ENCODE measurements around the gene ZSWIM5.

Gene ZSWIM5

DNA sequence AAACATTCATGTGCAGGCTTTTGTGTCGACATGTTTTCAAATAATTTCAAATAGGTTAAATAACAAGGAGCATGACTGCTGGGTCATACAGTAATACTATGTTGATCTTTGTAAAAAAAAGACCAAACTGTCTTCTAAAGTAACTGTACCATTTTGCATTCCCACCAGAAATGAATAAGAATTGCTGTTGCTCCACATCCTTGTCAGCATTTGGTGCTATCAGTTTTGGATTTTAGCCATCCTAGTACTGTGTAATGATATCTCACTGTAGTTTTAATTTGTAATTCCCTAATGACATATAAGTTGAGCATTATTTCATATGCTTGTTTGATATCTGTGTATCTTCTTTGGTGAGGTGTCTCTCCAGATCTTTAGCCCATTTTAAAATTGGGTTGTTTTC lies 182.7 kb downstream of the ZSWIM5 start:
- no peak for DNase-seq (ENCODE audit: low spot score)

DNA sequence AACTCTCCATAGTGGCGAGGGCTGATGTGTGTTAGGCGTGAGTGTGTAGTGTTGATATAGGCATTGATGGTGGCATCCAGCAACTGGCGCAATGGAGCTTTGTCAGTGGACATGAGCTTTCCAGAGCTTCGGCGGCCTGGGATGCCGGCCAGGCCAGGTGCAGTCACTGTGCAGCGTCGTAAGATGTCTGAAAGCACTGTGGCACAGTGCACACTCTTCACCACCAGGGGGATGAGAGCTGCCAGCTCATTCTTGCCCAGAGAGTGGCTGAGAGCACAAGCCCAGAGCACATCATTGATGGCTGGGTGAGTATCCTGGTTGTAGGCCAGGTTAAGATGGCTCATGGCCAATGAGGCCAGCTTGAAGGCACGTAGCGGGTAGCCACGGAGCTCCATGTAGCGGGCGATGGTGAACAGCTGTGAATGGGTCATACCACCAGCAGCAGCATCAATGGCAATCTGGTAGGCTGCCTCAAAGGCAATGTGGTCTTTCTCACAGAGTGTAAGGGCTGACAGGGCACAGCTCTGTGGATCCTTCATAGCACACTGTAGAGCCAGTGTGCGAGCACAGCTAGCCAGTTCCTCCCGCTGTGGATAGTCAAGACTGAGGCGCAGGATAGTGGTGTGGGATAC lies 187.7 kb downstream of the ZSWIM5 start:
- DNase-seq (ENCODE audit: low spot score) = peak; percentile 77

DNA sequence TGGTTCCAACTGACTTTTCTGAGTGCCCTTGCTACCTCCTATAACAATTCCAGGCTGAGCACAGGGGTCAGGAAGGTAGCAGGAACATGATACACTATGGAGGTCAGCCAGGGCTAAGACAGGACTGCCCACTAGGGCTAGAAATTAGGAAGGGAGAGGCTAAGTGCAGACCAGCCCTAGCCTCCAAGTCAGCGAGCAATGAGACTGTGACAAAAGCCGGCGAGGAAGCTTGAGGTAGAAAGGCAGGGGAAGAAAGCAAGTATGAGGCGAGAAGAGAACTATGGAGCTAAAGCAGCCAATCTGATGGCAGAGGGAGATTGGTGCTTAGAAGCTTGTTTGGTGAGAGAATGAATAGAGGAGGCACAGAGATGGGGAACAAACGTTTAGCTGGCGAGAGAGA lies 189.6 kb downstream of the ZSWIM5 start:
- peak; percentile 24 for DNase-seq (ENCODE audit: low spot score)

DNA sequence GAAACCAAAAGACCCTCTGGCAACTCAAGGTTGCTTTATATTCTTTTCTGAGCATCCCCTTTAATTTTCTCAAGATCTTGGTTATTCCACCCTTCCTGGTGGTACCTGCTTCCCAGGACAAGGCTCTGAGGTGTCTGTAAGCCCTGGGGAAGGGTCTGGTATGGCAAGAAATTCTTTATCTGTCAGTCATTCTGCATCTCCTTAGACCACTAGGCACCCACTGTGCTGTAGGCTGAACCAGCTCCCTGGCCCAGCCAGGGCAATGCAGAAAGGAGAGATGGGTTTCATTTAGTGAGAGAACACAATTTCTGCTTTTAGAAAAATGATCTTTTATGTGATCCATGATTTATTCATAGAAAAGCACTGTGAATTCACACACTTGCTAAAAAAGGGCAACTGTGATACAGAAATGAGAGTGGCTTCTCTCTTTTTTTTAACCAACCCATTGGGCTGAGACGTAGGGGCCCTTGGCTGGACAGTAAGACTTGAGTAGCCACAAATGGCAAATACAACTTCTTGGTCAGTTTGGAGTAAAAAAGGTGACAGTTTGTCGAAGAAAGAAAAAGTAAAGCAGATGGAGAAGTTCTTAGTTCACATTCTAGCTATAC lies 190.2 kb downstream of the ZSWIM5 start:
- peak; percentile 23 for DNase-seq (ENCODE audit: low spot score)

DNA sequence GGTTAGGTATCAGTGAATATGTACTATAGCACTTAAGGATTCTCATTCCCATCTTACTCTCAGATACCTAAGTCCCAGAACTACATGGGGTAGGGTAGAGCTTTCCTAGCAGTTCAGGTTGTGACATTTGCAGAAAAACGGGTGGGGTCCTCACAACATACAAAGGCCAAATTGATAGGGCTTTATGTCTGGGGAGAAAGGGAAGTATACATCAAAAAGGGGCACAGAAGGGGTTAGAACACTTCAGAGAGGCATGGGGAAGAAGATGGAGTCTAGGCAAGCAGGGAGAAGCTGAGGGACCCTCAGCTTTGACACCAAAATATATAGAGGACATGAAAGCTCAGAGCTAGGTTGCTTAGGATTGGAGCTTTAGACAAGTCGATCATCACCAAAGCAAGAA lies 190.7 kb downstream of the ZSWIM5 start:
- DNase-seq (ENCODE audit: low spot score) = peak; percentile 24

DNA sequence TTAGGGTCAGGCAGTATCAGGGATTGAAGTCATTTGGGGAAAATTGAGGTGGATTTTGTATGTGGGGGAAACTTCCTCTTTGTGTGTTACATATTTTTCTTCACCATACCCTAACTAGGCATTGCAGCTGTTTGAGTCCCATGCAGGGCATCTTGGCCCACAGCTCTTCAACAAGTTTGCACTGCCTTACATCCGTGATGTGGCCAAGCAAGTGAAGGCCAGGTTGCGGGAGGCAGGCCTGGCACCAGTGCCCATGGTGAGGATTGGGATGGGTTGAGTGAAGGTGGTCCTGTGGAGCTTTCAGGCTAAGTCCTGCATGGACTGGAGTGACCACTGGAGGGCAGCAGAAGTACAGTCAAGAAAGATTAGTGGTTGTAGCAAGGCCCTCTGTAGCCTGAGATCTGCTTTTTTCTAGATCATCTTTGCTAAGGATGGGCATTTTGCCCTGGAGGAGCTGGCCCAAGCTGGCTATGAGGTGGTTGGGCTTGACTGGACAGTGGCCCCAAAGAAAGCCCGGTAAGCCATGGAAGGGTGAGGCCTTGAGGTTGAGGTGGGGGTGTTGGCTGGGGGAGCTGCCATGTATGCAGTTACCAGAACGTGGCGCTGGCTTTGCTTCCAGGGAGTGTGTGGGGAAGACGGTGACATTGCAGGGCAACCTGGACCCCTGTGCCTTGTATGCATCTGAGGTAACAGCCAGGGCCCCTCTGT lies 191.9 kb downstream of the ZSWIM5 start:
- DNase-seq (ENCODE audit: low spot score) = peak; percentile 85

DNA sequence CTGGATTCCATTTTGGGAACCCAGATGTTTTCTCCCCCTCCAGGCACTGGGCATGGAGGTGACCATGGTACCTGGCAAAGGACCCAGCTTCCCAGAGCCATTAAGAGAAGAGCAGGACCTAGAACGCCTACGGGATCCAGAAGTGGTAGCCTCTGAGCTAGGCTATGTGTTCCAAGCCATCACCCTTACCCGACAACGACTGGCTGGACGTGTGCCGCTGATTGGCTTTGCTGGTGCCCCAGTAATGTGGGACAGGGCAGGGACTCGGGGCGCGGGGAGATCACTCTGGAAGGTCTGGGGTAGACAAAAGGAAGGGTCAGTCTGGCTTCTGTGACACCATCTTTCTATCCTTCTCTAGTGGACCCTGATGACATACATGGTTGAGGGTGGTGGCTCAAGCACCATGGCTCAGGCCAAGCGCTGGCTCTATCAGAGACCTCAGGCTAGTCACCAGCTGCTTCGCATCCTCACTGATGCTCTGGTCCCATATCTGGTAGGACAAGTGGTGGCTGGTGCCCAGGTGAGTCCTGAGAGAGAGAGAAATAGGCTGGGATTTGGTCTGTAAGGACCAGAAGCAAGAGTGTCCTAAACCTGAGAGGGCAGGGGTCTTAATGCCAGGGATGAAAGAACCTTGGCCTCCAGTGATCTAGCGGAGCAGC lies 192.7 kb downstream of the ZSWIM5 start:
- peak; percentile 45 for DNase-seq (ENCODE audit: low spot score)

DNA sequence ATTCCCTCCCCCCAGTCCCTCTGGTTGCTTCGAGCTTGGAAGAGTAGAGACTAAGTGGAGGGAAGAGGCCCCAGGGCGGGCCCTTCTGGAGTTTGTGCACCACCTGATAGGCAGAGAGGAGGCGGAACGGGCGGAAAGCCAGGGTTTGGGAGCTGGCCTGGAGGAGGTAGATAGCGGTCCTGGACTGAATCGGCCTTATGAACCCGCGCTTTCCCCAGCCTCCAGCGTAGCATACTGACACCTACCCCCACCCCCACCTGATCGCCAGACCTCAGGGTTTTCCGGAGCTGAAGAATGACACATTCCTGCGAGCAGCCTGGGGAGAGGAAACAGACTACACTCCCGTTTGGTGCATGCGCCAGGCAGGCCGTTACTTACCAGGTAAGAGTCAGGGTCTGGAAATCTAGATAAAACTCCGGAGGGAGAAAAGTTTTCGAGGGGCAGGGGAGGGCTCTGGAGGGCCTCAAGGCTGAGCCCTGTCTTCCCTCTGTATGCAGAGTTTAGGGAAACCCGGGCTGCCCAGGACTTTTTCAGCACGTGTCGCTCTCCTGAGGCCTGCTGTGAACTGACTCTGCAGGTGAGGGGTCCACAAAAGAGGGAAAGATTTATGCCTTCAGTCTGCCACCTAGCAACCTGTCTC lies 193.6 kb downstream of the ZSWIM5 start:
- peak; percentile 98 for DNase-seq (ENCODE audit: low spot score)

DNA sequence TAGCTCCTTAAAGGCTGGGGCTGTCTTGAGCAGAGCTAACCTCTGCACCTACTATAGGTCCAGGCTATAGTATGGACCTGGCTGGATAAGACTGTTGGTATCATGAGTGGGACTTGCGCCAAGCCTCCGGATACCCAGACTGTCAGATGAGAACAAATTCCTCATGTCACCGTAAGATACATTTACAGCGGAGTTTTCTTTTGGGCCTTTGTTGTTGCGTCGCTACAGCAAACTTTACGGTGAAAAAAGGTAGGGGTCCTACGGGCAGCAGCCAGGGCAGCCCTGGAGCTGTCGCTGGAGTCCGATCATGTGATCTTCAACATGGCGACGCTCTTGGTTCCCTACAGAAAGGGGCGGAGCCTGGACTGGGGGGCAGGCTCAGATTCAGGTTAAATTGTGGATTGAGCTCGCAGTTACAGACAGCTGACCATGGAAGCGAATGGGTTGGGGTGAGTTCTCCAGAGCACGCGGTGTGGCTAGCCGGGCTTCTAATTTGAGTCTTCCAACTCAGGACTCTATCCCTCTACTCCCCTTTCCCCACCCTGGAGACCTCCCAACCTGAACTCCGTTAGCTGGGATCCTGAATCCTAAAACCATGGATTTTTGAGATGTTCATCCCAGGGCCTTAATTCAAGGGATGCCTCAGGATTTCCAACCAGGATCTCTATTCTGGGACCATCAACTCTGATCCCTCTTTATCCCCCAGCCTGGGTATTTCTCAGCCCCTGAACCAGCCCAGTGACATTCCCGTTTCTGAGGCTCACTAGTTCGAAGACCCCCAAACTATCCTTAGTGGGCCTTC lies 194.4 kb downstream of the ZSWIM5 start, which contains the start of gene UROD:
TSS of gene UROD (plus strand) at position 418 of the 802 bp plus-strand sequence. CDS start at position 430, 12 bp downstream.
- DNase-seq (ENCODE audit: low spot score) = peak; percentile 98

DNA sequence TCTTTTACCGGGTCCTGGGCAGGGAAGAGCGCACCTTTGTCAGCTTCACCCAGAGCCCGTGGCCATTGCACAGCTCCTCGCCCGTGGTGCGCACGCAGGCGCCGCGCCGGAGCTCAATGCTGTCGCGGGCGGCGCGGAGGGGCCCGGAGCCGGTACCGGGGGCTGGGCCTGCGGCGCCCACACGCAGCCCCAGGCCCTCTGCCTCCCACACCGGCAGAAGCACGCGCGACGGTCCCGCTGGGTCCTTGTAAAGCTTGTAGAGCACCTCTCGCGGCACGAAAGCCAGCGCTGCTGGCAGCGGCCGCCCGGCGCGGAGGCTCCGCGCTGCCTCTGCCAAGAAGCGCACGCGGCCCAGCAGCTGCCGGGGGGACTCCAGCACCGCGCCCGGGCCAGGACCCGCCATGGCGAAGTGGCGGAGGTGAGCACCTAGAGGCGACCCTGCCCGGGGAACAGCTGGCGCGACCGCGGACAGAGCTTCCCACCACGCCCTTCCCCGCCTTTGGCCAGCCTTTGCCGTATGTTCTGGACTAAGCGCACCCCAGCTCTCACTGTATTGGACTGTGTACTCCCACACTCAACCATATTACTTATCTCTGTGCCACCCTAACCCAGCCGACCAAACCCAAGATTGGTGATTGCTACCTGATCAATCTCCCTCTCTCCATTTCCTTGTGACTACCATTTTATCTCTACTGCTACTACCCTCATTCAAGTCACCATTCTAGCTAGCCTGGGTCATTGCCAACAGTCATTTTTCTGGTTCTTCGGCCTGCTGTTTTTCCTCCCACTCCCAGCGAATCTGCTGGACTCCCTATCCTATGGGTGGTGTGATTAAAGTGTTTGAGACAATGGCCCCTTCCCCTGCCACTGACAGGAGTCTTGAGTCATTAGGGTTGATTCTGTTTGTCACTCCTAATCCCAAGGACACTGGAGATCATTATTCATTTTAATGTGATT lies 195.3 kb downstream of the ZSWIM5 start, which contains the start of gene HECTD3:
TSS of gene HECTD3 (minus strand) at position 470 of the 957 bp plus-strand sequence. CDS start at position 403, 67 bp downstream.
- peak; percentile 86 for DNase-seq (ENCODE audit: low spot score)

DNA sequence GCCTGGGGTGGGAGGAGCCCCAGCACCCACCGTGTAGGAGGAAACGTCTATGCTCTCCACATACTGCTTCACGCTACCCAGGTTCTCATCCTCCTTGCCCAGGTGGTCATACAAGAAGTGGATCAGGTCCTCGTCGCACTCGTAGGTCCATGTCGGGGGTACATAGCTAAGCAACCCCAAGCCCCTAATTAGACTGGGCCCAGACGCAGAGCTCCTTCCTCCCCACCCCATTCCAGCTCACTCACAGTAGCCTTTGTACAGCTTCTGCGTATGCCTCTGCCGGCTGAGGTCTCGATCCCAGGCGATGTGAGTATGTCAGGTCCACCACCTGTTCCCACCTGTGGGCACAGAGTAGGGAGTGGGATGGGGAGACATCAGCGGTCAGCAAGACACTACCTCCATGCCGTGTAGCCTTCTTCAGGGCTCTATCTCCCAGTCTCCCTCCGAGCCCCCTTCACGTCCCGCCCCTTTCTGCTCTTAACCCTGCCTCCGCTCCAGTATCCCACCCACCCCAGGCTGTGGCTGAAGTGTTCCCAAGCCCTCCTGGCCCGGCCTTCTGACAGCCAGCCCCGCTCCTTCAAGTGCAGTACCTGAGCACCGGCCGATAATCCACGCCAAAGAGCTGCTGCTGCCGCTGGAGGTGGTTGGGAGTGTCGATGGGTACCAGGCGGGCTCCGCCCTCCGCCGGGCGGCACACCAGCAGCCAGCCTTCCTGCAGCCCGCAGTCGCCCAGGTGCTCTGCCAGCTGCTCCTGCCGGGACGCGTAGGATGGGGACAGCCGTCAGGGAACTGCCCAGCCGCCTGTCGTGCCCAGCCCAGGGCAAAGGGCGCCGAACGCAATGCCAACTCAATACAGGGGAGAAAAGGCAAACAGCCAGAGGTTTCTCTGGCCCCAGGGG lies 196.2 kb downstream of the ZSWIM5 start:
- peak; percentile 61 for DNase-seq (ENCODE audit: low spot score)

DNA sequence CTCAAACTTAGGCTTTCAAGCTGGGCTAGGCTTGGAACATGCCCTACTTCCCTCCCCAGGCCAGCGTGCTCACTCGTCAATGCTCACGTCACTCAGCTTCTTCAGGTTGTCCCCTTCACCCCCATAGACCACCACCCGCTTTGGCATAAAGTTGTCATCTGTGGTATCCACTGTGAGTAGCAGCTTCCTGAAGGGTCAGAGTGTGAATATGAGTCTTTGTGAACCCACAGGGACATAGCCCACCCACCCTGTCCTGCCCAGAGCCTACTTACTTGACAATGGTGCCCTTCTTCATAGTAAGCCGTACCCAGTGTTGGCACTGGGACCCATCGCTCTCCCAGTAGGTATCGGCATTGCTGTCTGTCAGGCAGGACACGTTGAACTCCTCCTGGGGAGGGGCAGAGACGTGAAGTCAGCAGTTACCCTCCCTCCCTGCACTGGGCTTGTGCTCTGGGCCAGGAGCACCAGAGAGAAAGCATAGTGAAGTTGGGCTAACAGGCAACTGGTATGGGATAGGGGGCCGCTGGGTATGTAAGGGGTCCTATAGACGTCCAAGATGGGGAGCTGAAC lies 197.0 kb downstream of the ZSWIM5 start:
- DNase-seq (ENCODE audit: low spot score) = no peak

DNA sequence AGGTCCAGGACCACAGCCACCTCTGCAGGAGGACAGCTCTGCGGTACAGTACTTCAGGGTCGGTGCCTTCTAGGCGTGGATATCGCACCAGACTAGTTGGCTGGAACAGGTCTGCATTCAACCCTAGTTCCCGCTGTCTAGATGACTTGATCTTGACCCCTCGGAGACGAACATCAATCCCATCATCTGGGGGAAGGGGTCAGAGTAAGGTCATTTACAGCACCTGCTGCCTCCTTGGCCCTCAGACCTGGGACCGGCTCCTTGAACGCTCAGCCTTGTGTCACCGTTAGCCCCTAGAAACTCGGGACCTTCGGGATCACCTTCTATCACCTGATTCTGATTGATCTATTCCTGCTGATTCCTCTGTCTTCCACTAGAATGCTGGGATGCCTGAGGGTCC lies 197.9 kb downstream of the ZSWIM5 start:
- DNase-seq (ENCODE audit: low spot score) = no peak

DNA sequence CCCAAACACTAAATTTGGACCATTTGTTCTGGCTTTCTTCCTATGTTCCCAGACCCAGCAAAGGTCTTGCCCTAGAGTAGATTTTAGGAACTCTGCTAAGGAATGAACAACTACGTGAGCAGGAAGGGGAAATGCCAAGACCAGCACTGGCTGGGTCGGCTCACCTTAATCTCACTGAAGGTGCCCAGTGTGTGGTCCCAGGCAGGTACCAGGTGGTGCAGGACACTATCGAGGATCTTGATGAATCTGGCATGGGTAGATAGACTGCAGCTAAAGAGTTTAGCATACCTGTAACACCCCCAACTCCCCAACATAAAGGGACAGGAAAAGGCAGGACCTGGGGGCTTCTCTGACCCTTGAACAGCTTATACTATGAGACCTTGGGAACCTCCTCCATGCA lies 198.3 kb downstream of the ZSWIM5 start:
- DNase-seq (ENCODE audit: low spot score) = no peak

DNA sequence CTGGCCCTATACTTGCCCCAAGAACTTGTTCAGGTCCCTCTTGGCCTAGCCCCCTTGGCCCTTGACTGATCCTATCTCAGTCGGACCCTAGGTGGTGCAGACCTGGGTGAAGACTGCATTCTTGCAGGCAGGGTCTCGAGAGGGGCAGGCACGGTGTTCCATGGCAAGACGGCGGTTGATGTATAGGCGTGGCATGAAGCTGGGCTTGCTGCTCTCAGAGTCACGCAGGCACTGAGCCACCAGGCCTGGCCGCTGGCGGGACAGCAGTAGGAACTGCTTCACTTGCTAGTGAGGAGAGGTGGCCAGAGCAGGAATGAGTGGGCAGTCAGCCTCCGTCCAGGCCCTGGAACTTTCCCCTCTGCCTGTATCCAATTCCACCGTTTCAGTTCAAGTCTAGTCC lies 199.1 kb downstream of the ZSWIM5 start:
- no peak for DNase-seq (ENCODE audit: low spot score)

DNA sequence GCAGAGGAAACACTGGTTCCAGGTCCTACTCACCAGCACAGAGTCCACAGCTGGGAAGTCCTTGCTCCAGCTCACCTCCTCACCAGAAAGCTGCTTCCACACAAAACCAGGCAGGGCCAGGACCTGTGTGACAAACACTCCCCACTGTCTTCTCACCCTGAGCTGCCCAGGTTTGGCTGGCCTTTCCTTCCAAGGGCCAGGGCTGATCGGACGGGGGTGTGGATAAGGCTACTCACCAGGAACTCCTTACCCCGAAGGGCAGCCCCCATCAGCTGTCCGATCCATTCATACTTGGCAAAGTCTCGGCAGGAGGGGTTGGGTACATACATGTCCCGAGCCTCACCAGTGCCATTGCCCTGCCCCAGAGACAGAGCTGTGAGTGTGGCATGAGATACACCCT lies 200.6 kb downstream of the ZSWIM5 start:
- no peak for DNase-seq (ENCODE audit: low spot score)

DNA sequence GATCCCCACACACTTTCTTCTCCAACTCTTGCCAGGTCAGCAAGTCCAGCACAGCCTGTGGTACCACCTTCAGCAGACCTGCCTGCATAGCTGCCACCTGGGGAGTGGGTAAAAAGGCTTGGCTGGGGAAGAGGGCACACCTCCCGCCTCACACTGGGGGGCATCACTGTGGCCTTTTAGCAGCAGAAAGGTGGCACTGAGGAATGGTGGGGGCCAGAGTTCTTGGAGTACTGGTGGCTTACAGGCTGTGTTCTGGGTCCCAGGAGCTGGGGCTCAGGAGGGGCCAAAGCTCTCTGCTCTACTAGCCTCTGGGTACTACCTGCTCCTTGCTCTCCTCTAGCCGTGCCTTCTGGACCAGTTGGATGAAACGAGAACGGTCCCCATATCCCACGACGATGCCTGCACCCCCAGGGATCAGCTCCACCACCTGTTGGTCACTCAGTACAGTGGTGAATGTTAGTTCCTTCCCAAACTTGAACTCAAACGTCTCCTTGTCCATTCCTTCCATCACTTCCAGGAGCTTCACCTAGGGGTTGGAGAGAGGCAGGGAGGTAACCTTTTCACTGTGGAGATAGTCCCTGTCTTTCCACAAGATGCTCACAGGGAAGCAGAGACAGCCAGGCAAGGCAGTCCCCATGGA lies 202.0 kb downstream of the ZSWIM5 start:
- no peak for DNase-seq (ENCODE audit: low spot score)

DNA sequence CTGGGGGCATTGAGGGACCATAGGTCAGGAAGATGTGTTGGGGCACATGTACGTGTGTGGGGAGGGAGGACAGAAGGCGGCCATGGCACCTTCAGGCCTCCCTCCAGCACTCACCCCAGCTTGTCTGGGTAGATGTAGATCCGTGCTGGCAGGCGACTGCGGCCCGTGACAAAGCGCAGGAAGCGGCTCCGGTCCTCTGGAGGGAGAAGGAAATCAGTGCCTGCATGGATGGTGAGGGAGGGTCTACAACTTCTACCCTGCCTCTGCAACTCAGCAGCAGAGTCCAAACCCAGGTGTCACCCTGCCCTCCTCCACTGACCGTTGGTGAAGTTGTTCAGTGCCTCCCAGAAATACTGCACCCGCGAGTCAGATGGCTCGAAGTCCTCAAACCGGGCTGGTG lies 202.7 kb downstream of the ZSWIM5 start:
- no peak for DNase-seq (ENCODE audit: low spot score)

Data from hematopoietic multipotent progenitor cell treated with erythropoietin and hydrocortisone succinate and interleukin-3 and kit ligand, for 15 days (in vitro differentiated cells).